ENCODE data around the gene MPEG1.

The MPEG1 gene

GRCh38 chr11:59212744-59213631 is at the start of gene MPEG1:
Gene MPEG1, minus strand, starts transcription at chr11:59212927. Its CDS starts 62 bp downstream, at chr11:59212865.
- no peak for DNase-seq (ENCODE audit: low spot score)

GRCh38 chr11:59262177-59262818 is 49.6 kb upstream of the MPEG1 start:
- DNase-seq (ENCODE audit: low spot score) = no peak

DNA sequence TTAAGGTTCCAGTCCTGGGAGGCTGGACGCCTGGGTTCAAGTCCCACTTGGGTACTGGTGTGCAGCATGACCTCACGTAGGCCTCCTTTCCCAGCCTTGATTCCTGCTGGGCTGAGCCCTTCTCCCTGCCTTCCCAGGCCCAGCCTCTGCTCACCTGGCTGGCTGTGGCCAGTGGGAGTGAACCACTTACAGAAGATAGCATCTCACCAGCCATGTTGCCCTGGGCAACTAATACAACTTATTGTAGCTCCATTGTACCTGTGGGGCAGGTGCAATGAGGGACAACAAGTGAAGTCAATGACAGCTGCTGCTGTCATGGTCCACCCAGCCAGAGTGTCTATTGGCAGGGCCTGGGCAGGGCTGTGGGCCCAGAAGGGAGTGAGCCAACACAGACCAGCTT is 48.4 kb upstream of the MPEG1 start:
- no peak for DNase-seq (ENCODE audit: low spot score)

- DNase-seq (ENCODE audit: low spot score) = no peak
Measured at GRCh38 chr11:59259867-59260475, 47.2 kb upstream of the MPEG1 start.

DNA sequence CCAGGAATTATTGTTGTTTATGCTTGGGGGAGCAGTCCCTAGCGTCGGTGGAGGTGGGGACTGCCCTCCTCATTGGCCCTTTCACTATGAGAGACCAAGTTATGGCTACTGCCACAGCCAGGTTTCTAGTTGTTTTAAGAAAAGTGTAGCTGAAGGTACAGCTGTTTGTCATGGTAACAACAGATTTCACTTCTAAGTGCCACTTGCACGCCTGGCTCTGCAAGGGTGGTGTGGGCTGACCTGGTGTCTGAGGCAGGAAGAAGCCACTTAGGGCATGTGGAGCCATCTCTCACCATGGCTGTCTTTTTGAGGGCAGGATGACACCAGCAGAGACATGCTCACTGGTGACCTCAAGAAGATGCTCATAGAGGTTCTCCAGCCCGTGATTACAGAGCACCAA is 46.3 kb upstream of the MPEG1 start:
- no peak for DNase-seq (ENCODE audit: low spot score)

DNA sequence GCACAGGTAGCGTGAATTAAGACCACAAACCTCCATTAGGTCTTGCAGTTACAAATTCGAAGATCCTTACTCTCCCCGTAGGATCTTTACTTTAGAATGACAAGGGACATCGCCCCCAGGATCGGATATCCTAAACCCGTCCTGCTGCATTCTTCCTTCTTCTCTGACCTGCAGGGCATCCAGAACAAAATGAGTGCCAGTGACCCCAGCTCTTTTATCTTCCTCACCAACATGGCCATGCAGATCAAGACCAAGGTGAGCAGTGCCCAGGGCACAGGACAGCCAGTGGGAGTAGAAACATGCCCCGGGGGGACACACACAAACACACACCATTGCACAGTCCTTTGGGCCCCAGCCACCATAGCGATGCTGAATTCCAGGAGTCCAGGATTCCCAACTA is 42.6 kb upstream of the MPEG1 start:
- DNase-seq (ENCODE audit: low spot score) = no peak

DNA sequence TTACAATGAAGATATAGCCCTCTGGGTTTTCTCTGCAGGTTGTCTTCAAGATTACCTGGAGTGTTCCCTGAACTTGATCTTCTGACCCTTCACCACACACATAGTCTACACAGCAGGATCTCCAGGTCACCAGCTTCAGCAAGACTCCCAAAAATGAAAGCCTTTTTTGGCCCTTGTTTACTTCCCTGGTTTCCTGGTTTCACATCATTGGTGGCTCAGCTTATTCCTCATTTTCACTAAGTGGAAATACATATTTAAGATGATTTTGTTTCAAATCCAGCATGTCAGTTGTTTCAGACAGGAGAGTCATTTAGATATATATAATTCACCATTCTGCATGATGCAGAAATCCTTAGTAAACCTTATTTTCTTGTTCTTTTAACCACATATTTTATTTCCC is 41.6 kb upstream of the MPEG1 start:
- DNase-seq (ENCODE audit: low spot score) = no peak

DNA sequence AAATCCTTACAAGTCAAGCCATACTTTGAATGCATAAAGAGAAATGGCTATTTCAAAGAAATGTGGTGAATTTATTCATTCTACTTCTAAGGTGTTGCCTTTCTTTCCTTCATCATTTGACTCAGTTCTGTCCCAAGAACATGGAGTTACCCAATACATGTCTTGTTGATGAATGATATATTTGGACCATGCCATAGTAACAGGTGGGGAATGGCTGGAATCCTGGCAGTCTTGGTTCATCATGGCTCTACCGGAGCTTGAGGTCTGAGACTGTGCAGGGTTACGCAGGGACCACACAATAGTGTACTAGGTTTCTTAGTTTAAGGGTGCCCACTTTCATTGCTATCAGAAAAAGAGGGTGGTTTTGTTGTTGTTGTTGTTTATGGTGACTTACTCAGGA is 40.3 kb upstream of the MPEG1 start:
- DNase-seq (ENCODE audit: low spot score) = no peak

GRCh38 chr11:59249535-59249934 is 36.8 kb upstream of the MPEG1 start:
- no peak for DNase-seq (ENCODE audit: low spot score)

DNA sequence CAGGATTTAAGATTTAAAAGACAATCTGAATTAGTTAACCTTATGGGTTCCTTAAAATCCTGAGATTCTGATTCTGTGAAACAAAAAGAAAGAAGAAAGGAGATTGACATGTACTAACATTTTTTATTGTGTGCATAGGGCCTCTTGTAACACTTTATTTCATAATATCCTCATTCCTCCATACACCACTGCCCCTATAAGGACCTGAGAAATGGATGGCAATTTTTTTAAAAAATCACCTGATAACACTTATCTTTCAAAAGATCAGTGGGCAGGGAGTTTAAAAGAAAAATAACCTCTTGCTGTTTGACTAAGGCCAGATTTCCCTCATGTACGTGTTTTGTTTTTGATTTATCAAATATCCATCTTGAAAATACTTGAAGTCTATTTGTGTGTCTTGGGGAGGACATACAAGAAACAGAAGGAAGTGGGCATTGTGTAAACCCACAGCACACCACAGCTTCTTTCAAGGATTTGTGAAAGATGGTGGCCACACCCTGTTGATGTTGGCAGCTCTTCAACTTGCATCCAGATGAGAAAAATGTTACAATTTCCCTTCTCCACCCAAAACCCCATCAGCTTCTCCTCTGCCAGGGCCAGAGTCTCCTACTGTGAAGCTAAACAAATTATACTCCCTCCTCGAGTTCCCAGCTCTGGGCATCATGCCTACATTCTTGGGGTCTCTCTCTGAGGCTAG is 35.0 kb upstream of the MPEG1 start:
- no peak for DNase-seq (ENCODE audit: low spot score)

- no peak for DNase-seq (ENCODE audit: low spot score)
Measured at GRCh38 chr11:59243633-59244032, 30.9 kb upstream of the MPEG1 start.

DNA sequence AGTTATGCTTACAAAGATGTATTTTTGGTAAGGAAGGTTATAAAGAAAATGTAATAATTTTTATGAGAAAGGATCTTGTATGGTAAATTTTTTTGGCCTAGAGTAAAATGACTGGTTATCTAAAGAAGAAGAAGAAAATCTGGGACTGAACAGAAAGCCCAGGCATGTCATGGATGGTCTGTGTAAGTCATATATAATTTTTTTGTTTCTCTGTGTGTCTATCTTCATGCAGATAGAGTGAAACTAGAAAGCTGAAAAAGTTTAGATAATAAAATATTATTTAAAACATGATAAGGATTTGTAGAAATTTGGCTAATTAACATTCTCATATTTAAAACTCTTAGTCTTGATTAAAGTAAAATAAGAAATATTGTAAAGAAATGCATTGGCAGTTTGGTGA is 27.6 kb upstream of the MPEG1 start:
- no peak for DNase-seq (ENCODE audit: low spot score)

GRCh38 chr11:59226396-59226795 is 13.7 kb upstream of the MPEG1 start:
- DNase-seq (ENCODE audit: low spot score) = no peak

DNA sequence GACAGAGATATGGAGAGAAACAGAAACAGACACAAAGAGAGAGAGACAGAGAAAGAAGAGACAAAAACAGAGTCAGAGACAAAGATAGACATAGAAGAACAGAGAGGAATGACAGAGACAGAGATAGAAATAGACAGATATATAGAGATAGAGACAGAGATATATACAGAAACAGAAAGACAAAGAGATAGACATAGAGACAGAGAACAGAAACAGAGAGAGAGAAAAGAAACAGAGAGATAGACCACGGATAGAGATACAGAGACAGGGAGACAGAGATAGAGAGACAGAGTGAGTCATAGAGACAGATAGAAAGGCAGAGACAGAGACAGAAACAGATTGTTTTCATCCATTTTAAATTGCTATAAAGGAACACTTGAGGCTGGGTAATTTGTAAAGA is 12.3 kb upstream of the MPEG1 start:
- DNase-seq (ENCODE audit: low spot score) = no peak

DNA sequence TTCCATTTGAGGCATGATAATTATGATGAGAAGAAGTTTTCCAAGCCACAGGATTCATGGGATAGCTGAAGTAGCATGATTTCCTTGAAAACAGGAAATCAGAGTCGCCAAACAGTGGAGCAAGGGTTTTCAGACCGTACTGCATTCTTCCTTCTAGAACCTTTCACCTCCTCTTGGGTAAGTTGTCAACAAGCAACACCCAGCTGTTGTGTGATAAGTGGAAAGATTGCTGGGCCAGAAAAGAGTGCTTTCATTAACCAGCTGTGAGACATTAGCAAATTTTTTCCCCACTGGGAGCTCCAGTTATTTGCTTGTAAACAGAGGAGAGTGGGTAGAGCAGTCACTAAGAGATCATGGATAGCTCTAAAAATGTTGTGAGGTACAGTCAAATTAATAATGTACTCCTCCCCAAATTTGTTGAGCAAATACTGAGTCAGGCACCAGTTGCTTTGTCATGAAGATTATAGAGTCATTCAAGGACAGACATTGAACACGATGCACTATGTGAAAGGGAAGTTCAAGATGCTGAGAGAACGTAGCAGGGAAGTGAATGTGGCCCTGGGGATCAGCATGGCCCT is 11.7 kb upstream of the MPEG1 start:
- no peak for DNase-seq (ENCODE audit: low spot score)

GRCh38 chr11:59223611-59224010 is 10.9 kb upstream of the MPEG1 start:
- no peak for DNase-seq (ENCODE audit: low spot score)

DNA sequence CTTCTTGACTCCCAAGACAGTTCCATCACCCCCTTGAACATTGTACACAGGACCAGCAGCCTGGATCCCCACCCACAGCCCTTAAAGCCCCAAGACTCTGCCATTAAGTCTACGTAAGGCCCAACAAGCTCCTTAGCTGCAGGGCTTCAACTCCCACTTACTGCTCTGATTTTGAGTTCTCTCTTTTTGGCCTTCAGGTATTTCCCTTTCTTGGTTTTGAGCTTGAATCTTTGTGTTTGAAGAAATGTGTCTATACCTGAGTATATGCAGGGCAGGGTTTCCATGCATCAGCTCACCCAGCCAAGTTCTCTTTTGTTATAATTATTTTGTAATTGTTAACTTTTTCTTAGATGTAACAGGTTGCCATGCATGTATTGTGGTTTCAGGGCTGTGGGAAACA is 10.4 kb upstream of the MPEG1 start:
- DNase-seq (ENCODE audit: low spot score) = no peak

GRCh38 chr11:59222464-59223060 is 9.8 kb upstream of the MPEG1 start:
- no peak for DNase-seq (ENCODE audit: low spot score)

DNA sequence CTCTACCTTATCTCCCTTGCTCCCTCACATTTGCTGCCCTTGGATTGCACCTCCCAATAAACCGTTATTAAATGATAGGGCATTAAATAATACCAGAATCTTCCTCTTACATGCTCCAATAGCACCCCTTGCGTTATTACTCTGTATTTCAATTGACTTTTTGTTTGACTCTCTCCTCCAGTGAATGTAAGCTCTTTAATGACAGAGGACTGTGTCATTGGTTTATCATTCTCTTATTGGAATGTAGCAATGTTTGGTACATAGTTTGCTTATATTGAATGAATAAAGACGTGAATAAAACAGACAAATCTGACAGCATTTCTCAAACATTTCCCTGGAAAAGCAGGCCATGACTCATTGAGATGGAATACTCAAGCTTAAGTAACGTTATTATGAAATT is 8.7 kb upstream of the MPEG1 start:
- DNase-seq (ENCODE audit: low spot score) = peak; percentile 26

- no peak for DNase-seq (ENCODE audit: low spot score)
Measured at GRCh38 chr11:59219836-59220235, 7.1 kb upstream of the MPEG1 start.

DNA sequence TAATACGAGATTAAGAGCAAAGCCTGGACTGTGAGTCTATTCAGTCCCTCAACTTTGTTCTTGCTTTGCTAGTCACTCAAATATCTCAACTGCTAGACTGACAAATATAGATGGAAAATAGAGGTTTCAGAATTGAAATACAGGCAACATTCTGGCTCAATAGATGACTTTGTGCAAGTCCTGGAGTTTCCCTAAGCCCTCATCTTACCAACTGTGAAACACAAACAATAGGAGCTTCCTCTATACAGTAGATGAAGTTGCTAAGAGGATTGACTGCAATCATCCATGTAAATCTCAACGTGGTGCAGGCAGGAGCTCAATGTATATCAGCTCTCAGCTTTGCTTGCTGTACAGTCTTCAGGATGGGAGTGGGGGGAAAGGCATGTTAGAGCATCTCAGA is 6.2 kb upstream of the MPEG1 start:
- DNase-seq (ENCODE audit: low spot score) = no peak

GRCh38 chr11:59218319-59218718 is 5.6 kb upstream of the MPEG1 start:
- DNase-seq (ENCODE audit: low spot score) = no peak

Data from COLO829 (cell line).